ENCODE measurements around the gene JAM2. TPM values are rescaled to one million over a fixed set of nuclear protein-coding genes. Genes with fewer than 3 reads are reported as not detected.
A peak's percentile ranks its signal among the peaks of the same experiment; 100 is the strongest.

Gene JAM2
- total and polyA plus RNA-seq, 8 donors, result 1.2 to 32.1 (median 4.6) TPM; not detected in 1

GRCh38 chr21:25635310-25635709 lies 3.7 kb upstream of the JAM2 start:
- WGBS, 5 donors, result 63 to 71% (median 71%) methylated on average over 8 of the region's 8 CpGs
- TF ChIP-seq POLR2AphosphoS5 (IDR thresholded peaks at IDR 0.05) (no peak), CTCF (IDR thresholded peaks at IDR 0.05) (no peak), EP300 (IDR thresholded peaks at IDR 0.05) (no peak), POLR2A (IDR thresholded peaks at IDR 0.05) (no peak)
- Histone ChIP-seq H3K4me3 (no peak overlapping the region), H3K9me3 (no peaks in the 10 kb centered on the region), H3K27ac (no peak overlapping the region), H3K36me3 (no peaks in the 10 kb centered on the region), H3K4me1 (peaks cover 11 to 25% (median 22%) of the 10 kb centered on the region in 4 donors), H3K27me3 (peaks cover 0 to 29% (median 23%) of the 10 kb centered on the region in 3 donors)
- intact Hi-C loops (cut with DNase I; ENCODE audit: low total_unique reads), result no loop called here
- no peak for DNase-seq

- WGBS, 5 donors, result 66 to 85% (median 75%) methylated on average over 2 of the region's 2 CpGs
- Histone ChIP-seq H3K4me3 (no peak overlapping the region), H3K9me3 (no peaks in the 10 kb centered on the region), H3K36me3 (no peaks in the 10 kb centered on the region), H3K4me1 (peaks cover 11 to 34% (median 26%) of the 10 kb centered on the region in 4 donors), H3K27me3 (peaks cover 0 to 31% (median 25%) of the 10 kb centered on the region in 3 donors), H3K27ac (no peak overlapping the region)
- TF ChIP-seq POLR2AphosphoS5 (IDR thresholded peaks at IDR 0.05) (no peak), POLR2A (IDR thresholded peaks at IDR 0.05) (no peak), CTCF (IDR thresholded peaks at IDR 0.05) (no peak), EP300 (IDR thresholded peaks at IDR 0.05) (no peak)
- intact Hi-C loops (cut with DNase I; ENCODE audit: low total_unique reads), result no loop called here
- no peak for DNase-seq
These were observed 2.3 kb upstream of the JAM2 start for GRCh38 chr21:25636727-25637126.

GRCh38 chr21:25637851-25638659 lies 1.0 kb upstream of the JAM2 start:
- TF ChIP-seq POLR2A (IDR thresholded peaks at IDR 0.05), result no peak
- no peak for TF ChIP-seq POLR2AphosphoS5 (IDR thresholded peaks at IDR 0.05)
- no peak for TF ChIP-seq CTCF (IDR thresholded peaks at IDR 0.05)
- no peak for TF ChIP-seq EP300 (IDR thresholded peaks at IDR 0.05)
- H3K4me3 ChIP-seq, result no peak overlapping the region
- peak overlapping the region in 2 of 5 donors; percentile 74 to 93 for H3K27ac ChIP-seq
- intact Hi-C loops (cut with DNase I; ENCODE audit: low total_unique reads), result no loop called here
- H3K9me3 ChIP-seq, result no peaks in the 10 kb centered on the region
- H3K27me3 ChIP-seq, result peaks cover 0 to 31% (median 25%) of the 10 kb centered on the region in 3 donors
- H3K36me3 ChIP-seq, result no peaks in the 10 kb centered on the region
- DNase-seq, result peak in 1 of 2 donors; percentile 41
- WGBS, 5 donors, result 36 to 58% (median 51%) methylated on average over 5 of the region's 5 CpGs
- peaks cover 11 to 34% (median 26%) of the 10 kb centered on the region in 4 donors for H3K4me1 ChIP-seq

- TF ChIP-seq POLR2AphosphoS5 (IDR thresholded peaks at IDR 0.05) (no peak), CTCF (IDR thresholded peaks at IDR 0.05) (no peak), EP300 (IDR thresholded peaks at IDR 0.05) (no peak)
- no peaks in the 10 kb centered on the region for H3K36me3 ChIP-seq
- no peaks in the 10 kb centered on the region for H3K9me3 ChIP-seq
- 0 to 1% (median 1%) methylated on average over 22 to 40 of the region's 40 CpGs for WGBS, 5 donors
- peak overlapping the region; percentile 11 to 93 (median 77) for H3K27ac ChIP-seq
- DNase-seq, result peak in 1 of 2 donors; percentile 80
- H3K4me1 ChIP-seq, result peaks cover 11 to 34% (median 26%) of the 10 kb centered on the region in 4 donors
- intact Hi-C loops (cut with DNase I; ENCODE audit: low total_unique reads), result no loop called here
- peaks cover 0 to 31% (median 25%) of the 10 kb centered on the region in 3 donors for H3K27me3 ChIP-seq
- peak overlapping the region; percentile 54 to 73 (median 64) for H3K4me3 ChIP-seq
These were observed 618 bp downstream of the JAM2 start for GRCh38 chr21:25639551-25640201.
